GM18868 (cell line): Measurements from ENCODE around the gene UGT1A9.
"Not testable (repeated sequence)": the region's sequence is repeated elsewhere in the genome, so short reads cannot be mapped to it uniquely, and the experiment has no call there.

ENCODE experiments used
- ATAC-seq: cut with Tn5 transposase; IDR thresholded peaks from one replicate; pipeline ENCODE4 v1.9.1; 2021; ENCODE audit warnings: mild to moderate bottlenecking, moderate library complexity; ENCODE audit not compliant: unreplicated experiment

Gene UGT1A9

DNA sequence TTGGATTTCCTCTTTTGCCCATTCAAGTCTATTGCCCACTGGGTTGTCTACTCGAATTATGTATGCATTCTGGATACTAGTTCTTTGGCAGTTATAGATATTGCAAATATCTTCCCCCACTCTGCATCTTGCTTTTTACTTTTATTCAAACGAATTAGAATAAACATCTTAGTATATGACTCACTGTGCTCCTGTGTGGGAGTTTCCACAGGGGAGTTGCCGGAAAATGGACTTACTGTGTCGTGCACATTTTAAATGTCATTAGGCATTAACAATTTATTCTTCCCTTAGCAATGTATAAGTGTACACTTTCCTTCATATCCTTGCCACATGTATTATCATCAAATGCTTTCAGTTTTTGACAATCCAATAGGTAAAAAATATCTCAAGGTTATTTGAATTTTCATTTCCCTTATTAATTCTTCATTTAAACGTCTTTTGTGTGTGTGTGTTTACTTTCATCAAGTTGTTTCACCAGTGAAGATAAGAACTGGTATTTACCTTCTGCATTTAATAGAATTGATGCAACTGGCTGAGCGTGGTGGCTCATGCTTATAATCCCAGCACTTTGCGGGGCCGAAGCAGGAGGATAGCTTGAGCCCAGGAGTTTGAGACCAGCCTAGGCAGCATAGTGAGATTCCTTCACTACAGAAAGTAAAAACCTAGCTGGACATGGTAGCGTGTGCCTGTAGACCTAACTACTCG is 36.4 kb downstream of the UGT1A9 start:
- no peak for ATAC-seq

DNA sequence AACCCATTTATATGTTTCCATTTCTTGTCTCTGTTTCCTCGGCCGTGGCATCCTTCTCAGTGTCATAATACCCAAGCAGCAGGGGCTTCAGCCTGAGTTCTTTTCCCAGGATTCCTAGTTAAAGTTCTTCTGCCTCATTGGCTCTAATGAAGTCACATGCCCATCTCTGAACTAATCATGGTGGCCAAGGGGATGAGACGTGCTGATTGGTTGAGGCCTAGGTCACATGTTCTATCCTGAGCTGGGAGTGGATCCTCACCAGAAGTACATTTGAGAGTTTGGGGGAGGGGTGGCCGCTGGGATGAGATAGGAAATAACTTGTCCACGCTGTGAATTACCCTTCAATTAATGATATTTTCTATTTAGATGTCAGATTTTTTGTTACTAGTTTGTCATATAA is 37.2 kb downstream of the UGT1A9 start:
- no peak for ATAC-seq

- peak; percentile 62 for ATAC-seq
Observed at GRCh38 chr2:233711312-233712008, 39.8 kb downstream of the UGT1A9 start.

DNA sequence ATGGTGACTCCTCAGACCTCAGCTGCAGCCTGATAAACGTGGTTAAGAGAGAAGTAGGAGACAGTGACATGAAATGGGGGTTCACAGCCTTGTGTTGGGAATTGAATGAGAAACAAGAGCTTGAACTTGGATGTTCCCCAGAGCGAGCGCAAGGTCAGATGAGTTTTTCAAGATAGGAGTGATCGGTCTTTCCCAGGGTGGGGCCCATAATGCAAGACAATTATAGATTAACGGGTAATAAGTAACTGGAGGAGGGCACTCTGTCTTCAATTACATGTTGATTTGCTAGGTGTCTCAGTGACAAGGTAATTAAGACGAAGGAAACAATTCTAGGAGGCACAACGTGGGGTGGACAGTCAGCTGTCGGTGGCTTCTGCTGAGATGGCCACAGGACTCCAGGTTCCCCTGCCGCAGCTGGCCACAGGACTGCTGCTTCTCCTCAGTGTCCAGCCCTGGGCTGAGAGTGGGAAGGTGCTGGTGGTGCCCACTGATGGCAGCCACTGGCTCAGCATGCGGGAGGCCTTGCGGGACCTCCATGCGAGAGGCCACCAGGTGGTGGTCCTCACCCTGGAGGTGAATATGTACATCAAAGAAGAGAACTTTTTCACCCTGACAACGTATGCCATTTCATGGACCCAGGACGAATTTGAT is 41.0 kb downstream of the UGT1A9 start, which contains the start of gene UGT1A5:
Gene UGT1A5, plus strand, starts transcription at position 297 of the 651 bp plus-strand sequence. Its CDS starts 85 bp downstream, at position 382.
- no peak for ATAC-seq

- no peak for ATAC-seq
Observed at GRCh38 chr2:233713262-233713615, 41.5 kb downstream of the UGT1A9 start.

GRCh38 chr2:233714121-233714520 is 42.4 kb downstream of the UGT1A9 start:
- ATAC-seq = no peak

DNA sequence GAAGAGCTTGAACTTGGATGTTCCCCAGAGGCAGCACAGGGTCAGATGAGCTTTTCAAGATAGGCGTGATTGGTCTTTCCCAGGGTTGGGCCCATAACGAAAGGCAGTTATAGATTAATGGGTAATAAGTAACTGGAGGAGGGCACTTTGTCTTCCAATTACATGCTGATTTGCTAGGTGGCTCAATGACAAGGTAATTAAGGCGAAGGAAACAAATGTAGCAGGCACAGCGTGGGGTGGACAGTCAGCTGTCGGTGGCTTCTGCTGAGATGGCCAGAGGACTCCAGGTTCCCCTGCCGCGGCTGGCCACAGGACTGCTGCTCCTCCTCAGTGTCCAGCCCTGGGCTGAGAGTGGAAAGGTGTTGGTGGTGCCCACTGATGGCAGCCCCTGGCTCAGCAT is 46.9 kb downstream of the UGT1A9 start, which contains the start of gene UGT1A4:
Gene UGT1A4, plus strand, starts transcription at position 185 of the 400 bp plus-strand sequence. Its CDS starts 85 bp downstream, at position 270.
- ATAC-seq = no peak

DNA sequence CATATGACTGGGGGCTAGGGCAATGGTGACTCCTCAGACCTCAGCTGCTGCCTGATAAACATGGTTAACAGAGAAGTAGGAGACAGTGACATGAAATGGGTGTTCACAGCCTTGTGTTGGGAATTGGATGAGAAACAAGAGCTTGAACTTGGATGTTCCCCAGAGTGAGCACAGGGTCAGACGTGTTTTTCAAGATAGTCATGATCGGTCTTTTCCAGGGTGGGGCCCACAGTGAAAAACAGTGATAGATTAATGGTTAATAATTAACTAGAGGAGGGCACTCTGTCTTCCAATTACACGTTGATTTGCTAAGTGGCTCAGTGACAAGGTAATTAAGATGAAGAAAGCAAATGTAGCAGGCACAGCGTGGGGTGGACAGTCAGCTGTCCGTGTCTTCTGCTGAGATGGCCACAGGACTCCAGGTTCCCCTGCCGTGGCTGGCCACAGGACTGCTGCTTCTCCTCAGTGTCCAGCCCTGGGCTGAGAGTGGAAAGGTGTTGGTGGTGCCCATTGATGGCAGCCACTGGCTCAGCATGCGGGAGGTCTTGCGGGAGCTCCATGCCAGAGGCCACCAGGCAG is 57.1 kb downstream of the UGT1A9 start, which contains the start of gene UGT1A3:
Gene UGT1A3, plus strand, starts transcription at position 320 of the 579 bp plus-strand sequence. Its CDS starts 85 bp downstream, at position 405.
- no peak for ATAC-seq

GRCh38 chr2:233736868-233737653 is 65.4 kb downstream of the UGT1A9 start:
- not testable (repeated sequence) for ATAC-seq

DNA sequence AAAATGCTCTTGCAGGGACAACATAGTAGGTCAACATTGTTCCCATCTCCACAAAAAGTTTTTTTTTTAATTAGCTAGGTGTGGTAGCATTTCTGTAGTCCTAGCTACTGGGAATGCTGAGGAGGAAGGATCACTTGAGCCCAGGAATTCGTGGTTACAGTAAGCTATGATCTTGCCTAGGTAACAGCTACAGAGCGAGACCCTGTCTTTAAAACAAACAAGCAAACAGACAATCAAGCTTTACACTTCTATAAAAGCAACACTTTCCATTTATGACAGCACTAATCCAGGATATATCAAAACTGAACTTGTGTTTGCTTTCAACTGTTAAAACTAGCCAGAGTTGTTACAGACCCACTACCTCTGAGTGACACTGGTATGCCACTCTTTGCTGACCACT is 69.2 kb downstream of the UGT1A9 start:
- ATAC-seq = no peak

DNA sequence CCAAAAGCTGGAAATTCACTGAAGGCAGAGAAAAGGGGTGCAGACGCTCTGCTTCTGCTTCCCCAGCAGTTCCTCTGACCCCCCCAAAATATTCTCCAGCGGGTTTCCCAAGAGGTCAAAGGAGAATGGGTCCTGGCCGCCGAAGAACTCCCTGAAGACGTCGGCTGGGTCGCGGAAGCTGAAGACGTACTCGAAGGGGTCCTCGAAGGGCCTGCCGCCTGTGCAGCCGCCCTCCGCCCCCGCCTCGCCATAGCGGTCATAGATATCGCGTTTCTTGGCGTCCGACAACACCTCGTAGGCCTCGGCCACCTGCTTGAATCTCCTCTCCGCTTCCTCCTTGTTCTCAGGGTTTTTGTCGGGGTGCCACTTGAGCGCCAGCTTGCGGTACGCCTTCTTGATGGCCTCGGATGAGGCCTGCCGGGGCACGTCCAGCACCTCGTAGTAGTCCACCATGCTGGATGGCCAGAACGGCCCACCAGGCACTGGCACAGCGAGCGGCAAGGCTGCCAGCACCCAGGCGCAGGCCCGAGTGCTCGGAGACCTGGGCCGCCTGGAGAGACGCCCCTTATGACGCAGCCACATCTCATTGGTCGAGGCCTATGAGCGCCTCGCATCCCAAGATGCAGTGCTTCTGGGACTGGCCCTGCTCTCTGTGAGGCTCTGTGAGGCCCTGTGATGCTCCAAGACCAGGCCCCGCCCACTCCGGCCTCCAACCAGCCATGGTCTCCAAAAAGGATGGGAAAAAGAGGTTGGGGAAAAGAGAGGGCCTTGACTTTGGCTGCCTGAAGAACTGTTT is 72.0 kb downstream of the UGT1A9 start:
- no peak for ATAC-seq

- no peak for ATAC-seq
Observed at GRCh38 chr2:233745073-233745755, 73.5 kb downstream of the UGT1A9 start.

DNA sequence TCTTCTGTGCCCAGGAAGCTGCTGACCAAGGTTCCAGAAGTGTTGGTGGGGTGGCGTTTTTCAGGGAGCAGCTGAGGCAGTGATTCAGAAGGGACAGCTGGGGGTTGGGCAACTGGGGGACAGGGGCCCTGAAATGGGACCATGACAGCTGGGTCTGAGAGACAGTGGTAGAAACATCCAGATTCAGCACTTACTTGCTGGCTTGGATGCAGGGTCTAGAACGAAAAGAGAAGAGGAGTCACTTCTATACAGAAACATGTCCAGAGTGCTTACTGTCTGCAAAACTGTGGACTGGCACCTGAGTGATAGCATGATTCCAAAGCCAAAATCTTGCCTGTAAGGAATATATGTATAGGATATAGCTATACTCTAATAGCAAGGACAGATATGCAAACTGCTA is 74.1 kb downstream of the UGT1A9 start:
- ATAC-seq = not testable (repeated sequence)

GRCh38 chr2:233746475-233747282 is 75.0 kb downstream of the UGT1A9 start:
- ATAC-seq = no peak

GRCh38 chr2:233747283-233747544 is 75.5 kb downstream of the UGT1A9 start:
- ATAC-seq = no peak

DNA sequence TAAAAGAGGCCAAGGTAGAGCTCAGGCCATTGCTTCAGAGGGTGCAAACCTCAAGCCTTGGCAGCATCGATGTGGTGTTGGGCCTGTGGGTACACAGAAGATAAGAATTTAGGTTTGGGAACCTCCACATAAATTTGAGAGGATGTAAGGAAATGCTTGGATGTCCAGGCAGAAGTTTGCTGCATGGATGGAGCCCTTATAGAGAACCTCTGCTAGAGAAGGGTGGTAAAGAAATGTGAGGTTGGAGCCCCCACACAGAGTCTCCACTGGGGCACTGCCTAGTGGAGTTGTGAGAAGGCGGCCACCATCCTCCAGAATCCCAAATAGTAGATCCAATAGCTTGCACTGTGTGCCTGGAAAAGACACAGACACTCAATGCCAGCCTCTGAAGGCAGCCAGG is 79.0 kb downstream of the UGT1A9 start:
- not testable (repeated sequence) for ATAC-seq

- ATAC-seq = not testable (repeated sequence)
Observed at GRCh38 chr2:233751212-233752009, 79.7 kb downstream of the UGT1A9 start.
